Measurements from ENCODE around the gene FBP1.

The FBP1 gene

GRCh38 chr9:94639061-94639998 is at the start of gene FBP1:
TSS of gene FBP1 (minus strand) at chr9:94639518. CDS start at chr9:94639310, 208 bp downstream.
- peaks cover 9% of the 10 kb centered on the region for H3K4me1 ChIP-seq (ENCODE audit: control insufficient read depth, low read depth, low read length)
- H3K4me3 ChIP-seq (ENCODE audit: low read length), result peak within 1 kb of the TSS; percentile 70
- no peaks in the 10 kb centered on the region for H3K36me3 ChIP-seq (ENCODE audit: control insufficient read depth, low read depth, low read length)
- peaks cover 71% of the 10 kb centered on the region for H3K27me3 ChIP-seq (ENCODE audit: control insufficient read depth, insufficient read depth, low read length)
- H3K9me3 ChIP-seq (ENCODE audit: control insufficient read depth, low read depth, low read length), result no peaks in the 10 kb centered on the region
- H3K27ac ChIP-seq (ENCODE audit: low read length), result no peak within 1 kb of the TSS
- H3K9ac ChIP-seq (ENCODE audit: low read length), result peak within 1 kb of the TSS; percentile 15

- Histone ChIP-seq H3K4me3 (ENCODE audit: low read length) (no peak overlapping the region), H3K9ac (ENCODE audit: low read length) (no peak overlapping the region), H3K36me3 (ENCODE audit: control insufficient read depth, low read depth, low read length) (no peaks in the 10 kb centered on the region), H3K27me3 (ENCODE audit: control insufficient read depth, insufficient read depth, low read length) (no peaks in the 10 kb centered on the region), H3K4me1 (ENCODE audit: control insufficient read depth, low read depth, low read length) (no peaks in the 10 kb centered on the region), H3K9me3 (ENCODE audit: control insufficient read depth, low read depth, low read length) (no peaks in the 10 kb centered on the region), H3K27ac (ENCODE audit: low read length) (no peak overlapping the region)
These were observed 48.1 kb upstream of the FBP1 start for GRCh38 chr9:94687451-94687850.

DNA sequence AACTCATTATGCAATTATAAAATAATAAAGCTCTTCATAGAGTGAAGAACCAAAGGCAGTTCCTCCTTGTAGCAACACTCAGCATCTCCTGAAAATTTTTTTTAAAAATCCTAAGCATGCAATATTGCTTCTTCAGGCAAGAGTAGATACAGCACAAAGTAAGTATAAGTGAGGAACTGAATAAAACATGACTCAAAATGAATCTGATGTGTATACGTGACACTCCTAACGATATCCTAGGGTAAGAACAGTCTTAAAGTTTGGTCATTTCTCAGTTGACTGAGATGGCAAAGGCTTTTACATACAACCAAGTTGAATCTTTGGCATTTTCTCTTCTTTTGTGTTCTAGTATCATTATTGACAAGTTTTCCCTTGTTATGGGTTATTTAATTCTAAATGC is 46.0 kb upstream of the FBP1 start:
- Histone ChIP-seq H3K9ac (ENCODE audit: low read length) (no peak overlapping the region), H3K27me3 (ENCODE audit: control insufficient read depth, insufficient read depth, low read length) (no peaks in the 10 kb centered on the region), H3K36me3 (ENCODE audit: control insufficient read depth, low read depth, low read length) (no peaks in the 10 kb centered on the region), H3K27ac (ENCODE audit: low read length) (no peak overlapping the region), H3K4me1 (ENCODE audit: control insufficient read depth, low read depth, low read length) (no peaks in the 10 kb centered on the region), H3K9me3 (ENCODE audit: control insufficient read depth, low read depth, low read length) (no peaks in the 10 kb centered on the region), H3K4me3 (ENCODE audit: low read length) (no peak overlapping the region)

DNA sequence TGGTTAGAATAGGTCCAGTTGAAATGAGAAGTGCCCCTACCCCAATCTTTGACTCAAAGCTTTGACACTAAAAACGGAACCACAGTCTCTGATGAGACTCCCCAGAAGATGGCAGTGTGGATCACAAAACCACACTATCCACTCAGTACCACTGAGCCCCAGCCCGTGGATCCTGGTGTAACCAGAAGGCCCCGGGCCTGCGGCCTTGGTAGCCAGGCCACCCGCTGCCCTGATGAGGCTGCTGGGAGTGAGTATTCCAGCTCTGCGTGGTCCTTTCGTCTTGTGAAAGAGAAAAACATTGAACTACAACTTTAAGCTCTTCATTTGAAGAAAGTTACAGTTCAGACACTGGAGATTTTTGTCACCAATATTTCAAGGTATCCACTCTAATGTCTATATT is 42.2 kb upstream of the FBP1 start:
- Histone ChIP-seq H3K4me1 (ENCODE audit: control insufficient read depth, low read depth, low read length) (no peaks in the 10 kb centered on the region), H3K27me3 (ENCODE audit: control insufficient read depth, insufficient read depth, low read length) (no peaks in the 10 kb centered on the region), H3K36me3 (ENCODE audit: control insufficient read depth, low read depth, low read length) (no peaks in the 10 kb centered on the region), H3K9ac (ENCODE audit: low read length) (no peak overlapping the region), H3K4me3 (ENCODE audit: low read length) (no peak overlapping the region), H3K9me3 (ENCODE audit: control insufficient read depth, low read depth, low read length) (no peaks in the 10 kb centered on the region), H3K27ac (ENCODE audit: low read length) (no peak overlapping the region)

DNA sequence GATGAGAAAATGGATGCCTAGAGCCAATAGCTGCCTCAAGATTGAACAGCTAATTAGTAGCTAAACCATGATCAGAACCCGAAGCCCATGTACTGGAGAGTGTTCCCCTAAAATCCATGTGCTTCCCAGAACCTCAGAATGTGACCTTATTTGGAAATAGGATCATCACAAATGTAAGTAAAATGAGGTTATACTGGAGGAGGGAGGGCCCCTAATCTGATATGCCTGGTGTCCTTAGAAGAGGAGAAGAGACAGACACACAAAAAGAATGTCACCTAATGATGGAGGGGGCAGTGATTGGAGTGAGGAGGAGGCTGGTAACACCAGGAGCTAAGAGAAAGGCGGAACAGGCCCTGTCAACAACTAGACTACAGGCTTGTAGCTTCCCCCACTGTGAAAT is 41.3 kb upstream of the FBP1 start:
- no peaks in the 10 kb centered on the region for H3K27me3 ChIP-seq (ENCODE audit: control insufficient read depth, insufficient read depth, low read length)
- no peak overlapping the region for H3K27ac ChIP-seq (ENCODE audit: low read length)
- H3K9ac ChIP-seq (ENCODE audit: low read length), result no peak overlapping the region
- no peaks in the 10 kb centered on the region for H3K36me3 ChIP-seq (ENCODE audit: control insufficient read depth, low read depth, low read length)
- no peaks in the 10 kb centered on the region for H3K4me1 ChIP-seq (ENCODE audit: control insufficient read depth, low read depth, low read length)
- H3K4me3 ChIP-seq (ENCODE audit: low read length), result no peak overlapping the region
- no peaks in the 10 kb centered on the region for H3K9me3 ChIP-seq (ENCODE audit: control insufficient read depth, low read depth, low read length)

GRCh38 chr9:94680020-94680419 is 40.7 kb upstream of the FBP1 start:
- no peaks in the 10 kb centered on the region for H3K27me3 ChIP-seq (ENCODE audit: control insufficient read depth, insufficient read depth, low read length)
- no peak overlapping the region for H3K27ac ChIP-seq (ENCODE audit: low read length)
- H3K36me3 ChIP-seq (ENCODE audit: control insufficient read depth, low read depth, low read length), result no peaks in the 10 kb centered on the region
- H3K4me3 ChIP-seq (ENCODE audit: low read length), result no peak overlapping the region
- H3K9ac ChIP-seq (ENCODE audit: low read length), result no peak overlapping the region
- no peaks in the 10 kb centered on the region for H3K4me1 ChIP-seq (ENCODE audit: control insufficient read depth, low read depth, low read length)
- H3K9me3 ChIP-seq (ENCODE audit: control insufficient read depth, low read depth, low read length), result no peaks in the 10 kb centered on the region

GRCh38 chr9:94679587-94679986 is 40.3 kb upstream of the FBP1 start:
- Histone ChIP-seq H3K9me3 (ENCODE audit: control insufficient read depth, low read depth, low read length) (no peaks in the 10 kb centered on the region), H3K36me3 (ENCODE audit: control insufficient read depth, low read depth, low read length) (no peaks in the 10 kb centered on the region), H3K27me3 (ENCODE audit: control insufficient read depth, insufficient read depth, low read length) (no peaks in the 10 kb centered on the region), H3K4me3 (ENCODE audit: low read length) (no peak overlapping the region), H3K4me1 (ENCODE audit: control insufficient read depth, low read depth, low read length) (no peaks in the 10 kb centered on the region), H3K27ac (ENCODE audit: low read length) (no peak overlapping the region), H3K9ac (ENCODE audit: low read length) (no peak overlapping the region)

- Histone ChIP-seq H3K4me3 (ENCODE audit: low read length) (no peak overlapping the region), H3K27ac (ENCODE audit: low read length) (no peak overlapping the region), H3K36me3 (ENCODE audit: control insufficient read depth, low read depth, low read length) (no peaks in the 10 kb centered on the region), H3K9ac (ENCODE audit: low read length) (no peak overlapping the region), H3K27me3 (ENCODE audit: control insufficient read depth, insufficient read depth, low read length) (no peaks in the 10 kb centered on the region), H3K9me3 (ENCODE audit: control insufficient read depth, low read depth, low read length) (no peaks in the 10 kb centered on the region), H3K4me1 (ENCODE audit: control insufficient read depth, low read depth, low read length) (no peaks in the 10 kb centered on the region)
These were observed 38.6 kb upstream of the FBP1 start for GRCh38 chr9:94677929-94678328.

DNA sequence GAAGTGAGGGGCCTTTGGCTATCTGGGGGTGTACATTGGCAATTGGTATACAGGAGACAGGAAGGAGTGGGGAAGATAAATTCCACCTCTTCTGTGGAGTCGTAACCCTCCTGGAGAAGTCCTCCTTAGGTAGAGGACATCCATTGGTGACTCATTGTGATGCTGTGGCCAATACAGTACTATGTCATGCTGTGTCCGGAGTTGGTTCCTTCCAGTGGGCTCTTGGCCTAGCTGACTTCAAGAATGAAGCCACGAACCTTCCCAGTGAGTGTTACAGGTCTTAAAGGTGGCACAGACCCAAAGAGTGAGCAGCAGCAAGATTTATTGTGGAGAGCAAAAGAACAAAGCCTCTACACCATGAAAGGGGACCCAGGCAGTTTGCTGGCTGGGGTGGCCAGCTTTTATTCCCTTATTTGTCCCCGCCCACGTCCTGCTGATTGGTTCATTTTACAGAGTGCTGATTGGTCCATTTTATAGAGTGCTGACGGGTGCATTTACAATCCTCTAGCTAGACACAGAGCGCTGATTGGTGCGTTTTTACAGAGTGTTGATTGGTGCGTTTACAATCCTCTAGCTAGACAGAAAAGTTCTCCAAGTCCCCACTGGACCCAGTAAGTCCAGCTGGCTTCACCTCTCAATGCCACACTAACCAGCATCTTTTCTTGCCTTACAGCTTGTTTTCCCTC is 37.3 kb upstream of the FBP1 start:
- no peaks in the 10 kb centered on the region for H3K27me3 ChIP-seq (ENCODE audit: control insufficient read depth, insufficient read depth, low read length)
- no peaks in the 10 kb centered on the region for H3K4me1 ChIP-seq (ENCODE audit: control insufficient read depth, low read depth, low read length)
- no peak overlapping the region for H3K27ac ChIP-seq (ENCODE audit: low read length)
- no peak overlapping the region for H3K4me3 ChIP-seq (ENCODE audit: low read length)
- H3K36me3 ChIP-seq (ENCODE audit: control insufficient read depth, low read depth, low read length), result no peaks in the 10 kb centered on the region
- no peaks in the 10 kb centered on the region for H3K9me3 ChIP-seq (ENCODE audit: control insufficient read depth, low read depth, low read length)
- no peak overlapping the region for H3K9ac ChIP-seq (ENCODE audit: low read length)

DNA sequence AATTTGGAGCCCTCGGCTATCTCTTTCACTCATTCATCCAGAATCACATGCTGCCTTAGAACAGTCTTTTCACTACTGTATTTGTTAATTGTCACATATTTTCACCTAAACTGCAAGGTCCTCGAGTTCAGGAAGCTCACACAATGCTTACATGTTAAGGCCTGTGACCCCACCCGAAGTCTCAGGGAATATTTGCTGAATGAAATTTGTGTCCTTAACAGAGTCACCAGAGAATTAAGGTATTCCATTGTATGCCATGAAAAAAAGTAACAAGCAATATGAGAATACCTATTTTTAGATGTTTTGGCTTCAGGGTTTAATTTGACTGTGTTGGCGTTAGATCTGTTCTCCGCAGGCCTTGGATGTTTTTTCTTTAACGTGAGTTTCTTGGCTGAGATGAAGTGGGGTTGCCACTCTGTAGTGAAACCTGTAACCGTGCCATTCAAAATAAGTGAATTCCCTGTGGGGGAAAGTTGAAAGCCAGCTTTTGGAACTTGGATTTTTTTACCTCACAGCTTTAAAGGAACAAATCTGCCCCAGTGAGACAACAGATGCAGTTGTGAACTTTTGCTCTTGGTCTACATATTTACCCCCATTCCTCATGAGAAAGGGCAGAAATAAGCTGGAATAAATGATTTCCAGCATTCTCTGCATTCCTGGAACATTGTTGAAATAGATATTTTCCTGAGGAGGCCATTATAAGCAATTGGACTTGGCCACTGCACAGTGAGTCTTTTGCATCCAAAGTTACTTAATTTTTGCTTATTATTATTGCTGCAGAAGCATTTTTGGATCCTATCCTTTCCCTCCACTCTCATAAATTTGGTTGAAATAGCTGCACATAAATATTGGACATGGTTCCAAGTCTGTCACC is 35.9 kb upstream of the FBP1 start:
- Histone ChIP-seq H3K9me3 (ENCODE audit: control insufficient read depth, low read depth, low read length) (no peaks in the 10 kb centered on the region), H3K36me3 (ENCODE audit: control insufficient read depth, low read depth, low read length) (no peaks in the 10 kb centered on the region), H3K4me1 (ENCODE audit: control insufficient read depth, low read depth, low read length) (no peaks in the 10 kb centered on the region), H3K27ac (ENCODE audit: low read length) (no peak overlapping the region), H3K4me3 (ENCODE audit: low read length) (no peak overlapping the region), H3K27me3 (ENCODE audit: control insufficient read depth, insufficient read depth, low read length) (no peaks in the 10 kb centered on the region), H3K9ac (ENCODE audit: low read length) (no peak overlapping the region)

- Histone ChIP-seq H3K27me3 (ENCODE audit: control insufficient read depth, insufficient read depth, low read length) (no peaks in the 10 kb centered on the region), H3K9ac (ENCODE audit: low read length) (no peak overlapping the region), H3K27ac (ENCODE audit: low read length) (no peak overlapping the region), H3K4me3 (ENCODE audit: low read length) (no peak overlapping the region), H3K36me3 (ENCODE audit: control insufficient read depth, low read depth, low read length) (no peaks in the 10 kb centered on the region), H3K9me3 (ENCODE audit: control insufficient read depth, low read depth, low read length) (no peaks in the 10 kb centered on the region), H3K4me1 (ENCODE audit: control insufficient read depth, low read depth, low read length) (no peaks in the 10 kb centered on the region)
These were observed 33.6 kb upstream of the FBP1 start for GRCh38 chr9:94672811-94673487.

All from iPS-18a (cell line).